ENCODE results near the gene TMEM121.

The TMEM121 gene

DNA sequence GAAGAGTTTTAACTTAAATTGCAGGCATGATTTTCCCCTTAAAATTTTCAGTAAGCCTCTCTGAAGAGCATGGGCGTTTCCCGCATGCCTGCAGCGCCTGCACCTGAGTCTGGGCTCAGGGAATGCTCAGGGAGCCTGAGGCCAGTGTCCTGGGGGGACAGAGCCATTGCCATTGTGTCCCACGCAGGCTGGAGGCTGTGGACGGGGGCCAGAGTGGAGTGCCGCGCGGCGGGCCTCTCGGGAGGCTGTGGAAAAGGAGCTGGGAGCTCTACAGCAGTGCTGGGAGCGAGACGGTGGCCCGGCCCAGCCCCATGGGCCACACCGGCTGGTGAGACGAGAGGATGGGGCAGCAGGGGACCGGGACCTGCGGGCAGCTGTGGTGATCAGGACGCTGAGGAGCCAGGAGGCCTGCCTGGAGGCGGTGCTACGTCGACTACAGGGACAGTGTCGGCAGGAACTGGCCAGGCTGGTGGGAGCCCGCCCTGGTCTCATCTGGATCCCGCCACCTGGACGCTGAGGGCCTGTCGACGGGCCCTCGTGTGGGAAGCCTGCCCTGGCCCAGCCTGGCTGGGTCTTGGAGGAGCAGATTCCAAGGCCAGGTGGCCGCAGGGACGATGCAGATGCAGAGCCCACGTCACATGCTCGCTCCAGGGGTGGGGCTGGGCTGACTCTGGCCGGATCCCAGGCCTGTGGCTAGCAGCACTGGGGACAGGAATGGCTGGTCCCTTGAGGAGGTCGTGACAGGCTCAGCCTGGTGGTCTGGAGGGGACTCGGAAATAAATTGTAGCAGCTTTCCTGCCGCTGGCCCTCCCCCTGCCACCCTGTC, 27.7 kb upstream of the TMEM121 start:
- DNase-seq = no peak

DNA sequence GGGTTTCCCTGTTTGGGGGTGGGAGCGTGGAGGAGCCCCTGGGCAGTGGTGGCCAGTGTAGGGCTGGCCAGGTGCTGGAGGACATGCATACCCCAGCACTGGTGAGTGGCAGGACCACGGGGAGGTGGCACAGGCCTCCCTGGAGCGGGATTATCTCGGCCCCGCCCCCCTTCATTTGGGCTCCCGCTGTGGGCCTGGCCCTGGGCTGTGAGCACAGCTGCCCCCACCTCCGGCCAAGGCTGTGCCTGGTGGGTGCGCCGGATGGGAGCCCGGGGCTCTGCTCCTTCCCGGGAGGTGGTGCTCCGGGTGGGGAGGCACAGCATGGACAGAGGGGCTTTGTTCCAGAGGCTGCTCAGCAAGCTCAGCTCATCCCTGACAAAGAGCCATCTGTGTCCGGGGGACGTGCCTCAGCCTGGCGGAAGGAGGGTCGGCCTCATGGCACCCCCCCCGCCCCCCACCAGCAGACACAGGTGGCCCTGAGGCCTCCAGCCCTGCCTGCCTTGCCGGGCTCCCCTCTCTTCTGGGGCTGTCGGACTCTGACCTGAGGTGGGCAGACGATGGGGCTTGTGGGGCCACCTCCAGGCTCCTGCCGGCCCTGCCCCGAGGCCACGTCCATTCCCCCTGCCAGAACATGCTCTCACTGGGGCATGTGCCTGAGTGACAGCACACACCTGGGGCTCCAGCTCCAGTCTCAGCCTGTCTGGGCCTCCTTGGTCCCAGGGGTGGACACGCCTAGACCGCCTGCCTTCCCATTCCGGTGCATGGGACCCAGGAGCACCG, 26.9 kb upstream of the TMEM121 start:
- DNase-seq = no peak

DNA sequence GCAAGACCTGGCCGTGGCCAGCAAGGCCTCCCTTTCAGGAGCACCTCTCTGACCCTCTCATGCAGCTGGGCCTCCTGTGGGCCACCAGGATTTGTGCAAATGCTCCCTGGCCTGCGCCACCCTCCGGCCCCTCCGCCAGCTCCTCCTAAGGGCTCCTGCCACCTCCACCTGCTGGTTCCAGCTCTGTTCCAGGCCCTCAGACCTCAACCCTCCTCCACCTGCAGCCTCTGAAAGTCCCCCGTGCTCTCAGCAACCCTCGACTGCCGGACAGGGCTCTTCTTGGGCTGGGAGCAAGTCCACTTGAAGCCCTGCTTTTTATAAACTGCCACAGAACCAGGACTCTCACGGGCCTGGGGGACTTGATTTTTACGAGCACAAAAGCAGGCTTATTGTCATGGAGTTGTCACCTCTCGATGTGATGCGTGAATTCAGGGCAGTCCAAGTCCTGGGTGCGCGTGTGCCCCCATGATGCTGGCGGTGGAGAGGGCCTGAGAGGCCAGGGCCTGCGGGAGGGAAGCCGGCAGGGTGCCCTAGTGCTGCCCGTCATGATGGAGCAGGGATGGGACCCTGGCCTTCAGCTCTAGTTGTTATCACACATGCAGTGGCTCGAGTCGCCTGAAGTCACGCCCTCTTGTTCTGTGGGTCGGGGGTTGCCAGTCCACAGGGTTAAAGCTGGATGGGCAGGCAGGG, 26.2 kb upstream of the TMEM121 start:
- no peak for DNase-seq

DNA sequence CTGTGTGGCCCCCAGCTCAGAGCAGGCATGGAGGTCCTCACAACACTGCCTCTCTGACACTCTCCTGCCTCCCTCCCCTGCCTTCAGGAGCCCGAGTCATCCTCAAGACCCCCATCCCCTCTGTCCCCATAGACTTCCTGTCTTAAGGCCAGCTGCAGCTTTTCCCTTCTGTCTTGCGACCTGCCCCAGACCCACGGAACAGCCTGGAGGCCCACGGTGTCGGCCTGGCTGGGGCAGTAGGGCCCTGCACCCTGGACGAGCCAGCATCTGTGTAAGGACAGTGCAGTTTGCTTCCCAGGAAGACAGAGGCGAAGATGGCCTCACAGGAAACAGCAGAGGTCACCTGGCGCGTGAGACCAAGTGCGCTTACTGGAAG, 25.7 kb upstream of the TMEM121 start:
- no peak for DNase-seq

DNA sequence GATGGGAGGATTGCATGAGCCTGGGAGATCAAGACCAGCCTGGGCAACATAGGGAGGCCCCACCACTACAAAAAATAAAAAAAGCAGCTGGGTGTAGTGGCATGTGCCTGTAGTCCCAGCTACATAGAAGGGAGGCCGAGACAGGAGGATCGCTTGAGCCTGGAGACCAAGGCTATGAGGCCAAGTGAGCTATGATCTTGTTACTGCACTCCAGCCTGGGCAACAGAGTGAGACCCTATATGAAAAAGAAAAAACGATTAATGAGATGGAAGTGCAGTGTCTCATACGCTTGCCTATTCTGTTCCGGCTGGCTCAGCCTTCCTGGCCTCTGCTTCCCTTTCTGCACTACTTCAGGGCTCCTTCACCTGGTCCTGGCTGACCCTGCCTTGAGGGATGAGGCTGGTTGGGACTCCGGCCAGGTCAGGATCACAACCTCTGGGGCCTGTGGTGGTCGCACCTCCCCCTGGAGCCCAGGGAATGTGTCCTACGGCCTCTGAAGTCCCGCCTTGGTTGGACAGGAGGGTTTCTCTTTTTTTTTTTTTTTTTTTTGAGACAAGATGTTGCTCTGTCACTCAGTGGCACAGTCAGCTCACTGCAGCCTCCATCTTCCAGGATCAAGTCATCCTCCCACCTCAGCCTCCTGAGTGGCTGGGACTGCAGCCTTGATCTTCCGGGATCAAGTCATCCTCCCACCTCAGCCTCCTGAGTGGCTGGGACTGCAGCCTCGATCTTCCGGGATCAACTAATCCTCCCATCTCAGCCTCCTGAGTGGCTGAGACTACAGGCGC, 24.7 kb upstream of the TMEM121 start:
- no peak for DNase-seq

DNA sequence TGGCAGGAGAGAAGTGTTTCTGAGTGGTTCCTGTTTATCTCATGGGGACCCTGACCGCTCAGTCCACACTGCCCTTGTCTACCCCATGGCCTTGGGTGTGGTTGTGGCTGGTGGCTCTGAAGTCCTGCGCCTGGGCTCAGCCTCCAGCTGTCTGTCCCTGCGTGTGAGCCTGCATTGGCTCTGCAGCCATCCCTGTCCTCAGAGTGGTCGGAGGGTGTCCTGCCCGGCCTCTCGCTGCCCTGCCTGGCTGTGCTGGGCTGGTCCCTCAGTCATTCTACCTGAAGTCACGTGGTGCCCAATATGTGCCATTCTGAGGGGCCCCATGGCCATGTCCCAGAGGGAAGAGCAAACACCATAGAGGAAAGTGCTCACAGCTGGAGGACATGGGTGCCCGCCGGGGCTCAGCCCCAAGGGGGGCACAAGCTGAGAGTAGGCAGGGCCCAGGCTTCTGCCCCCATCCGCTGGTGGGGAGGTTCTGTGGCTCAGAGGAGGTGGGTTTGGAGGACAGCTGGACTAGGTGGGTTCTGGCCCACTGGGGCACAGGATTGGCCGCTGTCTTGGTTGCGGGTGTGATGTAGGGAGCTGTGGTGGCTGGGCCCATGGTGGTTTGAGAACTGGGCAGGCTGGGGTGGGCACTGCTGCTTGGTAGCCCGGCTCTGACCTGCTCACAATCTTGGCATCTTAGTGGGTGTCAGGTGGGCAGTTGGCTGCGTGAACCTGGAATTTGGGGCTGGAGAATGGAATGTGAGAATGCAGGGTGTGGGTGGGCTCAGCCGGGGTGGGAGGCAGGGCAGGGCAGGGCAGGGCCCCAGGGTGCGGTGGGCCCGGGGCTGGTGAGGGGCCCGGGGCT, 23.7 kb upstream of the TMEM121 start:
- DNase-seq = no peak

DNA sequence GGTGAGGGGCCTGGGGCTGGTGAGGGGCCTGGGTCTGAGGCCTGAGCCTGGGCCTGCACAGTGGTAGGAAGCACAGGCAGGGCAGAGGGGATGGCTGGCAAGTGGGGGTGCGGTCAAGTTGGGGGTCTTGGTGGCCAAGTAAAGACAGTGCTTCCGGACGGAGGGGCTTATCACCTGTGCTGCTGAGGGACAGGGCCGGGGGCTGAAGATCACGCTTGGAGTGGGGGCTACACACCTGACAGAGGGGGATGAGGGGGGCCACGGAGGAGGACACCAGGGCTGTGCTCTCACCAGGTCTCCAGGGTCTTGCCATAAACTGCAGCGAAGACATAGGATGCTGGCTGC, 23.1 kb upstream of the TMEM121 start:
- no peak for DNase-seq

DNA sequence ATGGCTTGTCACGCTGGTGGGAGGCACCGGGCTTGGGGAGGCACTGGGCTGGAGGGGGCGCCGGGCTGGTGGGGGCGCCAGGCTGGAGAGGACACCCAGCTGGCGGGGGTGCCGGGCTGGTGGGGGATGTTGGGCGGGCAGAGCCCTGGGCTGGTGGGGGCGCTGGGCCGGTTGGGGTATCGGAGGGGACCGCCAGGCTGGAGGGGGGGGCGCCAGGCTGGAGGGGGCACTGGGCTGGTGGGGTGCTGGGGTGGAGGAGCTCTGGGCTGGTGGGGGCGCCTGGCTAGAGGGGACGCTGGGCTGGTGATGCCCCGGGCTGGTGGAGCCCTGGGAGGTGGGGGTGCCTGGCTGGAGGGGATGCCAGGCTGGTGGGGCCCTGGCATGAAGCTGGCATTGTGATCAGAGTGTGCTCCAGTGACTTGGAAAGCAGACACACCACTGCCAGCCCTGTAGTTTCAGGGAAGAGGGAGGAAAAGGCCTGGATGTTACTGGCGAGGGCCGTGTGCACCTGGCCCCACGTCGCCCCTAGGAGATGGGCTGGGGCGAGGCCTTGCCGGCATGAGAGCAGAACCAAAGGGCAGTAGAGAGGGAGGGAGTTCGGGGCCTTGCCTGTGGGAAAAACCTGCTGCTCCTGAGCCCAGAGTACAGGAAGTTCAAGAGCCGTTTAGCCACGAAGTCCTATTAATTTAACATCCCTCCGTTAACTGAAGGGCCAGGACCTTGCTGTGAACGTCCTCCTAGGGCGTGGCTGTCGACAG, 22.3 kb upstream of the TMEM121 start:
- no peak for DNase-seq

DNA sequence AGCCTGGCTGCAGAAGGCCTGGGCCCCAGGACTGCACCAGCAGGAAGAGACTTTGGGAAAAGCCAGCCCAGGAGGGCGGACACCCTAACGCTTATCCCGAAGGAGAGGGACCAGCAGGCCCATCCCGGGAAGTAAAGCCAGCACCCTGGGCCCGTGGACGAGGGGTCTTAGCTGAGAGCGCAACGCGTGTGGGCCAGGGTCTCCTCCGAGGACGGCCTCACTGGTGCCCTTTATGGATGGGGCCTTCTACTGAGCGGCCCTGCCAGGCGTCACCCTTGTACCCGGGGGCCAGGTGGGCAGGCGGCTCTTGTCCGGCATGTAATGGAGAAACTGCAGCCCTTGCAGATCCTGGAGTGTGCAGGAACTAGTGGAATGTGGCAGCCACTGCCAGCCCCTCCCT, 21.3 kb upstream of the TMEM121 start:
- no peak for DNase-seq

DNA sequence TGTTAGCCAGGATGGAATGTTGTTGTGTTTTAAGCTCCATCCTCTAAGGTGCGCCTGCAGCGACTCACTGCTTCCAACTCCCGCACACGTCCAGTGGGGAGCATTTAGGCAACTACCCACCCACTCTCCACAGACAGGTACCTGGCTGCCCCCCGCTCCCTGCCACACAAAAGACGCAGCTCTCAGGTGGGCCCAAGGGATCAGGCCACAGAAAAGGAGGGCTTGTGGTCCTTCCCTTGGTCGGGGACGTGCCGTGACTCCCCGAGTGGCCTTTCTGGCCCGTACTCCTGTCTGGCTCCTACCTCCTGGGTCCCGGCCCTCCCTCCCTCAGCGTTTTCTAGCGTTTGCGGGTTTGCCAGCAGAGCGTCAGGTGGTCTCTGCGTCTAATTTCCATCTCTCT, 19.1 kb upstream of the TMEM121 start:
- no peak for DNase-seq

DNA sequence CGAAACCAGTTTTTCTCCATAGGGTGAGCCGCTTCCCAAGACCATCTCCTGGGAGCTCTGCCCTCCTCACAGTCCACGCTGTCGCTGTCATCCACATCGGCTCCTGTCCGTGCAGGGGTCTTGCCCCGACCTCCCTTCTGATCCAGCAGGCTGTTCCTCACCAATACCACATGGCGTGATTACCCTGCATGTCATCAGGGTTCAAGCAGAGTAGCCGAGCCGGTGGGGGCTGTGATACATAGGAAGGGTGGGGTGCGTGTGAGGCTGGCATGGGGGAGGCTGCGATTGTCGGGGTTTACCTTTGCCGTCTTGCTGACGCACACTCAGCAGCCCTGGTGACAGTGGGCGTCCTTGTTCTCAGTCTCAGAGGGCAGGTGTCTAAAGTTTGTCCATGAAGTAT, 18.3 kb upstream of the TMEM121 start:
- DNase-seq = no peak

DNA sequence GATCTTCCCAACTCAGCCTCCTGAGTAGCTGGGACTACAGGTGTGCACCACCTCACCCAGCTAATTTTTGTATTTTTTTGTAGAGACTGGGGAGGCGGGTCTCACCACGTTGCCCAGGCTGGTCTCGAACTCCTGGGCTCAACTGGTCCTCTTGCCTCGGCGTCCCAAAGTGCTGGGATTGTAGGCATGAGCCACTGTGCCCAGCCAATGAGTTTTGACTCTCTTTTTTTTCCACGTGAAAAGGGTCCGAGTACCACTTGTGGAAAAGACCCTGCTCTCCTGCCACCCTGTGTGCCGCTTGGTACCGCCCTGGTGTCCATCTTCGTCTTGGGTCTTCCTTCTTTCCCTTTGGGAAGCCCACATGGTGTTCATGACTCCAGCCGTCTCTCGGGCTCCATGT, 17.8 kb upstream of the TMEM121 start:
- no peak for DNase-seq

DNA sequence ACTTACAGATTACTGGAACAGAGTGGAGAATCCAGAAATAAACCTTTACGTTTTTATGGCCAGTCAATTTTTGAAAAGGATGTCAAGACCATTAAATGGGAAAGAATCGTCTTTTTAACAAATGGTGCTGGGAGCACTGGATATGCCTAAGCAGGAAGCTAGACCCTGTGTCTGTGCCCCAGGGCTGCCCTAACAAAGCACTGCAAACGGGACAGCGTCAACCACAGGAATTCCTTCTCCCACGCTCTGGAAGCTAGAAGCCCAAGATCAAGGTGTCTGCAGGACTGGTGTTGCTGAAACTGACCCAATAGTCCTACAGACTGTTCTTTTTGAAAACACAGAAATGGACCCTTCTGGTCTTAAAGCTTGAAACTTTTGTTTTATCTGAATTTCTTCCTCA, 9.3 kb upstream of the TMEM121 start:
- no peak for DNase-seq

DNA sequence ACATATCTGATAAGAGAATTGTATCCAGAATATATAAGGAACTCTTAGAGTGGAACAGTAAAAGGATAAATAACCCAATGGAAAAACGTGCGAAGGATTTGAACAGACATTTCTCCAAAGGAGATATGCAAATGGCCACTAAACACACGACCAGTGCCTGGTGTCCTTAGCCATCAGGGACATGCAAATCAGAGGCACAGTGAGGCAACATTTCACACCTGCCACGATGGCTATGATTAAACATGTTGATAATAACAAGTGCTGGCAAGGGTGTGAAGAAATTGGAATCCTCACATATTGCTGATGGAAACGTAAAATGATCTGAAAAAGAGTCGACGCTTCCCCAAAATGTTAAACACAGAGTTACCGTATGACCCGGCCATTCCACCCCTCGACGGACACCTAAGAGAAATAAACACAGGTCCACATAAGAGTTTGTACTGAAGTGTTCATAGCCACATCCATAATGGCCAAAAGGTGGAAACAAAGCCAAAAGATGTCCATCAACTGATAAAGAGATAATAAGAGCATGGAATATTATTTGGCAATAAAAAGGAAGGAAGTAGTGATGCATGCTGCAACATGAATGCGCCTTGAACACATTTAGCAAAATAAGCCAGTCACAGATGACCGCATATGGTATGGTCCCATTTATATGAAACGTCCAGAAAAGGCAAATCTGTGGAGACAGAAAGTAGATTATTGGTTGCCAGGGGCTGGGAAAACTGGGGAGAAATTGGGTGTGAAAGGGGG, 6.3 kb upstream of the TMEM121 start:
- peak; percentile 46 to 60 for DNase-seq

DNA sequence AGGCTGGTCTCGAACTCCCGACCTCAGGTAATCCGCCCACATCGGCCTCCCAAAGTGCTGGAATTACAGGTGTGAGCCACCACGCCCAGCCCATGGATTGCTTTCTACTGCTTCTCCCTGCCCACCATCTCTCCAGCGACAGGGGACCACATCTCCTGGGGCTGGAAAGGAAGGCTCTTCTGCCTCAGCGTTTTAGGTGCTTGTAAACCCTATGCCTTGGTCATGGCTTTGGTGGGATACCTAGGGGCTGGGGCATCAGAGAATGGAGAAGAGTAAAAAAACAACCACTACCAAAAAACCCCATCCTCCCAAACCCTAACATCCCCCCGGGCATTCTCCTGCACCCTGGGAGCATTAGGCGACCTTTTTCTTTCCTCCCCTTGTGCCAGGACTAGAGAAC, 1.1 kb upstream of the TMEM121 start:
- DNase-seq = no peak

DNA sequence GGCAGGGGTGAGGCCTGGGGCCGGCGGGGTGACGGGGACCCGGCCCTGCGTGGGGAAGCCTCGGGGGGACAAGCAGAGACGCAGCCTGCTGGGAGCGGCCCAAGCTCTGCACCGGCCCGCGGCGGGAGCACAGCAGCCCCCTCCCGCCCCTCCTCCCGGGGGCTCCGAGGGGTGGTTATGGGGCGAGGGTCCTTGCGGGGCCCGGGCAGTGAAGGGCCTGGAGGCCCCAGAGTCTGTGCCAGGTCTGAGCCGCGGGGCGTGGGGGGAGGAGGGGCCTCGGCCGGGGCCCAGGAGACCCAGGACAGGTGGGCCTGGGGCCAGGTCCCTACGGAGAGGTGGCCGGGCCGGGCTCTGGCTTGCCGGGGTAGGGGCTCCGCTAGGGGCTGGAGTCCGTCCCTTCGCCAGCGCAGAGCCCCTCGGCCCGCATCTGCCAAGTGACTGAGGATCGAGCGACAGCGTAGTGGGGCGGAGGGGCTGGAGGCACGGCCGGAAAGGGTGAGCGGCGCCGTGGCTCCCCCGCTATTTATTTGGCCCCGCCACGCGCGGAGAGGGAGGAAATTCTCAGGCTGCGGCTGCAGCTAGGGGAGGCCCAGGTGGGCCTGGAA, 495 bp downstream of the TMEM121 start:
- DNase-seq = peak in 1 of 2 experiments; percentile 39

DNA sequence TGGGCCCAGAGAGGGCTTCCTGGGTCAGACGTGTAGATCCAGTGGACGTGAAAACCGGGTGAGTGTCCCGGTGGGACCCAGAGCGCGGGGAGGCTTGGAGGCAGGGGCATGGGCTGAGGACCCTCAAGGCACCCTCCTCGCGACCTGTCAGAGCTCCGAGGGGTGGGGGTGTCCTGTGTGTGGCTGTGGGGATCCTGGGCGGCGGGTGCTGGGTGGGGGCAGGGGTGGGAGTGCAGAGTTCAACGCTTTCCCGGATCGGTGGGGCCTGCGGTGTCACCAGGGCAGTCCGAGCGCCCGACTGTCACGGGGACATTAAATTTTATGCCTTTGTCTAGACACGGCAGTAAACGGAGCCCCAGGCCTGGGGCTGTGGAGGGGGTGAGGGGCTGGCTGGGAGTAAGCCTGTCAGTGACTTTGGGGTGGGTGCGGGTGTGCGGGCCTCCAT, 1.0 kb downstream of the TMEM121 start:
- DNase-seq = no peak

DNA sequence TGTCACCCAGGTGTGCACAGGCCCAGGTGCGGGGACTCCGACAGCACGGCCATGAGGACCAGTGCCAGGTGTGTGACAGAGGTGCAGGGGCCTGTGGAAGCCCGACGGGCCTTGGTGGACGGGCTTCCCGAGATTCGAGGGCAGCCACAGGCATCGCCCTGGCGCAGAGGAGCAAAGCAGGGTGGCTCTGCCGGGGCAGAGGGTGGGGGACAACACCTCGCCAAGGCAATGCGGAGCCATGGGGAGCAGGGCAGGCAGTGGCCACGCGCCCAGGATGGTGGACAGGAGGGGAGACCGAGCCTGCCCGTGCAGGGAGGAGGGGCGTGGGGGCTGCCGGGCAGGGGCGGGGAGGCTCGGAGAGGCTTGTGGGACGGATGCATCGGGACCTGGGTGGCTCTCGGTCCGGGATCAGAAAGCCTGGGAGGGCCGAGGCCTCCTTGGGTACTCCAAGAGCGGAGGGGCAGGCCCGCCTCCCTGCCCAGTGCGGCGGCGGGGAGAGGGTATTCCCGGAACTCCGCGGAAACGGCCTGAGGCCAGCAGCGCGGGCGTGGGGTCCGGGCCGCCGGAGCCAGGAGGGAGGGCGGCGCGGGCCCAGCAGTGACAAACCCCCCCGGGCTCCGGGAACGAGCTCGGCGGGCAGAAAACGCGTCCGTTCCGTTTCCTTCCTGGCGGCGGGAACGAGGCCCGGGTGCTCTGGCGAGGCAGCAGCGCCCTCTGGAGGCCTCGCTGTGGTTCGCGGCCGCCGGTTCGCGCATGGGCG, 1.6 kb downstream of the TMEM121 start:
- peak in 1 of 2 experiments; percentile 82 for DNase-seq
